A673 (cell line): Measurements from ENCODE around the gene IL1R1. TPM values are rescaled to one million over a fixed set of nuclear protein-coding genes. Genes with fewer than 3 reads are reported as not detected.

Source experiments
- BruUV-seq: library from RNA; stranded (reverse); fragments of 400-500 nt; replicated peaks from 2 replicates; lab custom pipeline; 2021; lab: Mats Ljungman, UMichigan
- CTCF ChIA-PET: fragments of 300-600 bp; sonication (Branson Sonifier 250); formaldehyde crosslinking; loops from one replicate; lab custom pipeline; 2022; ENCODE audit warnings: antibody characterized with exemption; lab: Charles Lee
- POLR2A ChIA-PET: fragments of 300-600 bp; sonication (Branson Sonifier 250); formaldehyde crosslinking; loops from one replicate; lab custom pipeline; 2022; ENCODE audit warnings: antibody characterized with exemption; ENCODE audit not compliant: low non-redundant PET; lab: Charles Lee
- DNase-seq: peaks from one replicate; pipeline ENCODE4 v3.0.0-alpha.2; 2015; ENCODE audit warnings: low spot score
- H3K27ac ChIP-seq: fragments of 200-600 bp; sonication (generic); 2 replicates; pipeline ENCODE4 v1.5.1; 2016; ENCODE audit warnings: mixed run types, low read depth, mild to moderate bottlenecking, mixed read lengths, antibody characterized with exemption, low read length; ENCODE audit not compliant: poor library complexity, severe bottlenecking
- H3K27me3 ChIP-seq: fragments of 200-600 bp; sonication (generic); replicated peaks from 2 replicates; pipeline ENCODE4 v1.6.1; 2017; ENCODE audit warnings: mixed run types, low read depth, mild to moderate bottlenecking, mixed read lengths, antibody characterized with exemption, low read length; ENCODE audit not compliant: insufficient read depth, poor library complexity
- H3K36me3 ChIP-seq: fragments of 200-600 bp; sonication (generic); 2 replicates; pipeline ENCODE4 v1.6.1; 2016; ENCODE audit warnings: mixed run types, mild to moderate bottlenecking, mixed read lengths, antibody characterized with exemption, low read length; ENCODE audit not compliant: insufficient read depth, poor library complexity, severe bottlenecking
- H3K4me1 ChIP-seq: fragments of 200-600 bp; sonication (generic); 2 replicates; pipeline ENCODE4 v1.6.1; 2017; ENCODE audit warnings: mixed run types, mild to moderate bottlenecking, mixed read lengths, antibody characterized with exemption, low read length; ENCODE audit not compliant: insufficient read depth, poor library complexity, severe bottlenecking
- H3K4me3 ChIP-seq: fragments of 200-600 bp; sonication (generic); 2 replicates; pipeline ENCODE4 v1.5.1; 2016; ENCODE audit warnings: low read depth, mixed run types, mild to moderate bottlenecking, mixed read lengths, low read length; ENCODE audit not compliant: poor library complexity, severe bottlenecking
- H3K9me3 ChIP-seq: fragments of 200-600 bp; sonication (generic); 2 replicates; pipeline ENCODE4 v1.6.1; 2016; ENCODE audit warnings: mixed run types, low read depth, mild to moderate bottlenecking, mixed read lengths, antibody characterized with exemption, low read length; ENCODE audit not compliant: poor library complexity, severe bottlenecking
- CTCF ChIP-seq: fragments of 300-800, 200-600 bp; sonication (generic); conservative IDR thresholded peaks from 2 replicates; pipeline ENCODE4 v1.5.1; 2017; ENCODE audit warnings: low read depth, mild to moderate bottlenecking, antibody characterized with exemption, low read length, moderate library complexity, mixed read lengths
- EZH2 ChIP-seq: fragments of 200-600 bp; sonication (generic); IDR thresholded peaks from 2 replicates; pipeline ENCODE4 v1.6.1; 2017; ENCODE audit warnings: borderline replicate concordance, low read depth, mild to moderate bottlenecking, mixed read lengths, antibody characterized with exemption, low read length; ENCODE audit not compliant: poor library complexity, severe bottlenecking
- intact Hi-C: fragments of 100-400 bp; cut with micrococcal nuclease; formaldehyde crosslinking; loops from one replicate; pipeline ENCODE4 v1.10.0; 2022; ENCODE audit not compliant: unreplicated experiment
- total RNA-seq: library from RNA; stranded (reverse); gene quantifications from 2 replicates; pipeline ENCODE4 v1.2.3, GENCODE V29; 2021

The IL1R1 gene
- total RNA-seq, 1 experiment from 2014 or later, result 0.45 TPM

GRCh38 chr2:102120261-102120660 is 22.3 kb upstream of the IL1R1 start:
- H3K36me3 ChIP-seq, result no peaks in the 10 kb centered on the region
- H3K27ac ChIP-seq, result no peak overlapping the region
- BruUV-seq, result no TSS peak
- no peaks in the 10 kb centered on the region for H3K4me1 ChIP-seq
- no peaks in the 10 kb centered on the region for H3K9me3 ChIP-seq
- no peak for TF ChIP-seq EZH2
- TF ChIP-seq CTCF, result no peak
- intact Hi-C loops, result no loop called here
- no peak overlapping the region for H3K4me3 ChIP-seq
- DNase-seq, result no peak
- CTCF ChIA-PET, result no interaction called here
- POLR2A ChIA-PET, result no interaction called here
- H3K27me3 ChIP-seq, result no peaks in the 10 kb centered on the region

- H3K4me1 ChIP-seq, result no peaks in the 10 kb centered on the region
These were observed 21.8 kb upstream of the IL1R1 start for GRCh38 chr2:102120701-102121159.

GRCh38 chr2:102122115-102122514 is 20.4 kb upstream of the IL1R1 start:
- no peak overlapping the region for H3K27ac ChIP-seq
- H3K9me3 ChIP-seq, result no peaks in the 10 kb centered on the region
- H3K4me1 ChIP-seq, result no peaks in the 10 kb centered on the region
- DNase-seq, result no peak
- H3K4me3 ChIP-seq, result no peak overlapping the region
- no TSS peak for BruUV-seq
- POLR2A ChIA-PET, result no interaction called here
- no peak for TF ChIP-seq CTCF
- no peak for TF ChIP-seq EZH2
- intact Hi-C loops, result no loop called here
- CTCF ChIA-PET, result no interaction called here
- no peaks in the 10 kb centered on the region for H3K27me3 ChIP-seq
- no peaks in the 10 kb centered on the region for H3K36me3 ChIP-seq

More at GRCh38 chr2:102120701-102121159, 21.8 kb upstream of the IL1R1 start:
- TF ChIP-seq CTCF (no peak), EZH2 (no peak)
- POLR2A ChIA-PET, result no interaction called here
- no peaks in the 10 kb centered on the region for H3K36me3 ChIP-seq
- no peak for DNase-seq
- no peaks in the 10 kb centered on the region for H3K27me3 ChIP-seq
- no TSS peak for BruUV-seq
- no peaks in the 10 kb centered on the region for H3K9me3 ChIP-seq
- intact Hi-C loops, result no loop called here
- CTCF ChIA-PET, result no interaction called here
- H3K27ac ChIP-seq, result no peak overlapping the region
- H3K4me3 ChIP-seq, result no peak overlapping the region
